Measurements from ENCODE around the gene ITGB2. TPM values are rescaled to one million over a fixed set of nuclear protein-coding genes. Genes with fewer than 3 reads are reported as not detected.

ITGB2 gene
- total RNA-seq, 1 experiment from 2014 or later, result 6.0 TPM

DNA sequence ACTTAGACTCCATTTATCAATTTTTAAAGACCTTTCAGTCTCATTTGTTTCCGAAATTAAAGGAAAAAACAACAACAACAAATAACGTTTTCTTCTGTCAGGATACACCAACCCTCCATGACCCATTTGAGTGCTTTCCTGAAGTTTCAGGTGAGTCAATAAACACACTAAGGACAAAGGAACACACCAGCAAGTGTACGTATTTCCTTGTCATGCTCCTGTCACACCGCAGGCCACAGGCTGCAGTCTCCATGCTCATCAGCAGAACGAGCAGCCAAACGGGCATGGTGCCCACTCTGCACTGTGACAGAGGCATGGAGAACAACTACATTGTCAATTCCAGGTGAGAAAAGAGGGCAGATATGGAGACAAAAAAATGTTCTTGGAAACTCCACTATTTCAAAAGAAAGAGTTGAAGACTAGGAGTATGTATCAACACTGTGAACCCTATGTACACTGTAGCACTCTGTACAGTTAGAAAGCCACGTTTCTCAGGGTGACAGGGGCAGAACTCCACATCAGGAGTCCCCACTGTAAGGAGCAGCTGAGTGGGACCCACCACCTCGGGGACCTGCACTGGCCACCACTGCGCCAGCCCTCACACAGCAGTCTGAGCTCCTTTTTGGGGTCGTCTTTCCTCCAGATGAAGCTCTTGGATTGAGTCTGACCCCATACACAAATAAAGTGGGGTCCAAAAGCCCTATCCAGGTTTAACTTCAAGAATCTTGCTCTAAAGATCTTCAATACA lies 49.8 kb downstream of the ITGB2 start:
- POLR2A ChIA-PET (ENCODE audit: unreplicated experiment), result no interaction called here
- peak overlapping the region; percentile 75 for H3K4me3 ChIP-seq
- H3F3A ChIP-seq (ENCODE audit: insufficient read depth, low read depth), result peaks cover 58% of the 10 kb centered on the region
- H3K79me2 ChIP-seq (ENCODE audit: low read depth), result peaks cover 66% of the 10 kb centered on the region
- peak; percentile 29 to 62 for DNase-seq
- H3K4me1 ChIP-seq (replicated peaks; ENCODE audit: insufficient read depth), result peaks cover 68% of the 10 kb centered on the region
- CTCF ChIA-PET, result no interaction called here
- no peaks in the 10 kb centered on the region for H3K9me3 ChIP-seq (ENCODE audit: insufficient read depth, low read depth)
- H3K9me2 ChIP-seq (ENCODE audit: insufficient read depth), result no peaks in the 10 kb centered on the region
- H3K27me3 ChIP-seq (ENCODE audit: insufficient read depth, low read depth), result no peaks in the 10 kb centered on the region
- BruUV-seq (replicated peaks), result no TSS peak
- H3K36me3 ChIP-seq (ENCODE audit: low read depth), result peaks cover 14% of the 10 kb centered on the region
- intact Hi-C loops (cut with micrococcal nuclease; ENCODE audit: unreplicated experiment), result loop anchor here (1.0 to 5.0 kb wide), 3 partner anchors 41 to 57 kb away; partner anchors contain the start of gene SUMO3
- H2AFZ ChIP-seq, result no peak overlapping the region
- TF ChIP-seq, protein P1, sequence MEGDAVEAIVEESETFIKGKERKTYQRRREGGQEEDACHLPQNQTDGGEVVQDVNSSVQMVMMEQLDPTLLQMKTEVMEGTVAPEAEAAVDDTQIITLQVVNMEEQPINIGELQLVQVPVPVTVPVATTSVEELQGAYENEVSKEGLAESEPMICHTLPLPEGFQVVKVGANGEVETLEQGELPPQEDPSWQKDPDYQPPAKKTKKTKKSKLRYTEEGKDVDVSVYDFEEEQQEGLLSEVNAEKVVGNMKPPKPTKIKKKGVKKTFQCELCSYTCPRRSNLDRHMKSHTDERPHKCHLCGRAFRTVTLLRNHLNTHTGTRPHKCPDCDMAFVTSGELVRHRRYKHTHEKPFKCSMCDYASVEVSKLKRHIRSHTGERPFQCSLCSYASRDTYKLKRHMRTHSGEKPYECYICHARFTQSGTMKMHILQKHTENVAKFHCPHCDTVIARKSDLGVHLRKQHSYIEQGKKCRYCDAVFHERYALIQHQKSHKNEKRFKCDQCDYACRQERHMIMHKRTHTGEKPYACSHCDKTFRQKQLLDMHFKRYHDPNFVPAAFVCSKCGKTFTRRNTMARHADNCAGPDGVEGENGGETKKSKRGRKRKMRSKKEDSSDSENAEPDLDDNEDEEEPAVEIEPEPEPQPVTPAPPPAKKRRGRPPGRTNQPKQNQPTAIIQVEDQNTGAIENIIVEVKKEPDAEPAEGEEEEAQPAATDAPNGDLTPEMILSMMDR (conservative IDR thresholded peaks at IDR 0.05), result no peak
- TF ChIP-seq EZH2 (IDR thresholded peaks at IDR 0.05; ENCODE audit: low read depth), result no peak
- peak overlapping the region; percentile 81 for H3K27ac ChIP-seq
- peak overlapping the region; percentile 97 for H3K4me2 ChIP-seq
- peaks cover 30% of the 10 kb centered on the region for H4K20me1 ChIP-seq (ENCODE audit: insufficient read depth)

DNA sequence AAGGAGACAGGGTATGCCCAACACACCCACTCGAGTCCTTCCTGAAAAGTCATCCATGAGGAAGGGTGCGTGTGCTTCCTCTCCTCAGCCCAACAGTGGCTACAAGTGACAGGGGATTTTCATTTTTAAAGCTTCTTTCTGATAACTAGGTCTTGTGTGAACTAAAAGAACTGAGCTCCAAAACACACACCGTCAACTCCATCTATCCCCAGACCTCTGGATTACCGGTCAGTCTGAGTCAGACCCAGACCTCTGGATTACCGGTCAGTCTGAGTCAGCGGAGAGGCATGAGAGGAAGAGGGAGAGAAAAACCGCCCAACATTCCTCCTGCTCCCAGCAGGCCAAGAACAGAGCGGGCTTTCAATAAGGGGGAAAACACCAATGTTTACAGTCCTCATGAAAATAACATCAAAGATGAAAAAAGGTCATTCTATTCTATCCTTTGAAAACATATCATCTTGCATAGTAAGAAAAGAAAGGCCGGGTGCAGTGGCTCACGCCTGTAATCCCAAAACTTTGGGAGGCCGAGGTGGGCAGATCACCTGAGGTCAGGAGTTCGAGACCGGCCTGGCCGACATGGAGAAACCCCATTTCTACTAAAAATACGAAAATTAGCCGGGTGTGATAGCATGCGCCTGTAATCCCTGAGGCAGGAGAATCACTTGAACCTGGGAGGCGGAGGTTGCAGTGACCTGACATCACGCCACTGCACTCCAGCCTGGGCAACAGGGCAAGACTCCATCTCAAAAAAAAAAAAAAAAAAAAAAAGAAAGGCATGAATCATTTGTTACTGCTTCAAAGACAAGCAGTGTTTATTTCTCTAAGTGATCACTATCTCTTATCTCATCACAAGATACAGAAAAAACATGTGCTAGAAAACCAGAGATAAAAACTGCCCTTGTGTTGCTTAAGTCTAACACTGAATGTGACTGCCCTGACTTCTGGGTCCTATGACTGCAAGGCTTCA lies 50.6 kb downstream of the ITGB2 start:
- peak; percentile 78 to 92 for DNase-seq
- peaks cover 16% of the 10 kb centered on the region for H3K36me3 ChIP-seq (ENCODE audit: low read depth)
- CTCF ChIA-PET, result interaction anchor here (1.0 kb wide), 1 partner anchor 72 kb away, joined by 3 read pairs; no protein-coding TSS in a partner anchor
- no TSS peak for BruUV-seq (replicated peaks)
- no peak overlapping the region for H2AFZ ChIP-seq
- peak overlapping the region; percentile 81 for H3K27ac ChIP-seq
- intact Hi-C loops (cut with micrococcal nuclease; ENCODE audit: unreplicated experiment), result loop anchor here (1.0 to 5.0 kb wide), 3 partner anchors 42 to 58 kb away; partner anchors contain the start of gene SUMO3
- no peaks in the 10 kb centered on the region for H3K9me2 ChIP-seq (ENCODE audit: insufficient read depth)
- peak overlapping the region; percentile 97 for H3K4me2 ChIP-seq
- no peaks in the 10 kb centered on the region for H3K9me3 ChIP-seq (ENCODE audit: insufficient read depth, low read depth)
- no peaks in the 10 kb centered on the region for H3K27me3 ChIP-seq (ENCODE audit: insufficient read depth, low read depth)
- TF ChIP-seq, protein P1 (conservative IDR thresholded peaks at IDR 0.05), result no peak
- TF ChIP-seq EZH2 (IDR thresholded peaks at IDR 0.05; ENCODE audit: low read depth), result no peak
- peak overlapping the region; percentile 75 for H3K4me3 ChIP-seq
- peaks cover 74% of the 10 kb centered on the region for H3K79me2 ChIP-seq (ENCODE audit: low read depth)
- POLR2A ChIA-PET (ENCODE audit: unreplicated experiment), result interaction anchor here (0.5 kb wide), 1 partner anchor 47 kb away, joined by 3 read pairs; no protein-coding TSS in a partner anchor
- peaks cover 60% of the 10 kb centered on the region for H3K4me1 ChIP-seq (replicated peaks; ENCODE audit: insufficient read depth)
- peaks cover 56% of the 10 kb centered on the region for H3F3A ChIP-seq (ENCODE audit: insufficient read depth, low read depth)
- peaks cover 37% of the 10 kb centered on the region for H4K20me1 ChIP-seq (ENCODE audit: insufficient read depth)

DNA sequence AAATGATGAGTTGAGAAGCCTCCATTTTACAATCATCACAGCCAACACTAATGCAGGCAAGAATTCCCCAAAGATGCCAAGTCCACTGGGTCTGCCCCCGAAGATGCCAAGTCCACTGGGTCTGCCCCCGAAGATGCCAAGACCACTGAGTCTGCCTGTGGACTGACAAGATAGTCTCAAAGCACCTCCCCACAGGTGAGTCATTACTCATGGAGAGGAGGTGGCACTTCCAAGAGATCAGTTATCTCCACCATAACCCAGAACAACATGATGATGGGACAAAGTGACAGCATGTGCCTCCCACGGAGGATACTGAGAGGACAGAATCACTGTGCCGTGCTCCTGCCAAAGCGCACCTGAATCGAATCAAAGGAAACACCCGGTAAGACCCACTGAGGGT lies 52.0 kb downstream of the ITGB2 start:
- POLR2A ChIA-PET (ENCODE audit: unreplicated experiment), result no interaction called here
- peak overlapping the region; percentile 97 for H3K4me2 ChIP-seq
- peaks cover 55% of the 10 kb centered on the region for H3K4me1 ChIP-seq (replicated peaks; ENCODE audit: insufficient read depth)
- H3K27ac ChIP-seq, result peak overlapping the region; percentile 81
- H3K36me3 ChIP-seq (ENCODE audit: low read depth), result peaks cover 20% of the 10 kb centered on the region
- H3K9me3 ChIP-seq (ENCODE audit: insufficient read depth, low read depth), result no peaks in the 10 kb centered on the region
- intact Hi-C loops (cut with micrococcal nuclease; ENCODE audit: unreplicated experiment), result no loop called here
- CTCF ChIA-PET, result no interaction called here
- no peak for DNase-seq
- H3K9me2 ChIP-seq (ENCODE audit: insufficient read depth), result no peaks in the 10 kb centered on the region
- H3F3A ChIP-seq (ENCODE audit: insufficient read depth, low read depth), result peaks cover 45% of the 10 kb centered on the region
- no peak overlapping the region for H3K4me3 ChIP-seq
- H2AFZ ChIP-seq, result no peak overlapping the region
- H3K27me3 ChIP-seq (ENCODE audit: insufficient read depth, low read depth), result no peaks in the 10 kb centered on the region
- peaks cover 88% of the 10 kb centered on the region for H3K79me2 ChIP-seq (ENCODE audit: low read depth)
- peaks cover 42% of the 10 kb centered on the region for H4K20me1 ChIP-seq (ENCODE audit: insufficient read depth)
- TF ChIP-seq, protein P1 (conservative IDR thresholded peaks at IDR 0.05), result no peak
- TF ChIP-seq EZH2 (IDR thresholded peaks at IDR 0.05; ENCODE audit: low read depth), result no peak
- BruUV-seq (replicated peaks), result no TSS peak
